ENCODE results near the gene IL17RE.
"Not testable (repeated sequence)": the region's sequence is repeated elsewhere in the genome, so short reads cannot be mapped to it uniquely, and the experiment has no call there.

- TF ChIP-seq CTCF, POLR2A (IDR thresholded peaks at IDR 0.05): not testable (repeated sequence)
Observed at GRCh38 chr3:9939906-9940305, 37.3 kb downstream of the IL17RE start.
